ENCODE data around the gene ZNF827. TPM values are rescaled to one million over a fixed set of nuclear protein-coding genes. Genes with fewer than 3 reads are reported as not detected.

The ZNF827 gene
- total and polyA plus RNA-seq, 8 donors, result 3.8 to 13.8 (median 5.1) TPM

GRCh38 chr4:145934434-145935047 lies 4.1 kb downstream of the ZNF827 start:
- ATAC-seq (no peak), FAIRE-seq (no peak), DNase-seq (no peak)
- Histone ChIP-seq H3K27me3 (no peaks in the 10 kb centered on the region), H3K36me3 (no peaks in the 10 kb centered on the region), H3K4me3 (no peak overlapping the region), H3K27ac (peak overlapping the region in 1 of 4 donors; percentile 89), H3K9me3 (no peaks in the 10 kb centered on the region), H3K4me1 (peaks cover 0 to 11% (median 11%) of the 10 kb centered on the region in 3 donors)
- intact Hi-C loops (cut with DNase I), result no loop called here
- no peak for TF ChIP-seq CTCF (IDR thresholded peaks at IDR 0.05)
- 66 to 74% methylated on average over 3 of the region's 3 CpGs for WGBS, 2 donors

- ATAC-seq, result no peak
- WGBS, 2 donors, result 62 to 73% methylated on average over 2 of the region's 2 CpGs
- intact Hi-C loops (cut with DNase I), result no loop called here
Measured at GRCh38 chr4:145933134-145933533, 5.5 kb downstream of the ZNF827 start.

GRCh38 chr4:145931403-145931802 lies 7.2 kb downstream of the ZNF827 start:
- H3K9me3 ChIP-seq, result no peaks in the 10 kb centered on the region
- intact Hi-C loops (cut with DNase I), result no loop called here

More at GRCh38 chr4:145933134-145933533, 5.5 kb downstream of the ZNF827 start:
- no peak overlapping the region for H3K4me3 ChIP-seq
- H3K4me1 ChIP-seq, result peaks cover 0 to 11% (median 6%) of the 10 kb centered on the region in 3 donors
- no peaks in the 10 kb centered on the region for H3K27me3 ChIP-seq
- TF ChIP-seq CTCF (IDR thresholded peaks at IDR 0.05), result no peak
- DNase-seq (no peak), FAIRE-seq (no peak)
- H3K9me3 ChIP-seq, result no peaks in the 10 kb centered on the region
- no peak overlapping the region for H3K27ac ChIP-seq
- H3K36me3 ChIP-seq, result no peaks in the 10 kb centered on the region

GRCh38 chr4:145930592-145930991 lies 8.0 kb downstream of the ZNF827 start:
- Histone ChIP-seq H3K9me3 (no peaks in the 10 kb centered on the region), H3K36me3 (no peaks in the 10 kb centered on the region), H3K4me1 (peaks cover 0 to 11% (median 6%) of the 10 kb centered on the region in 3 donors), H3K27me3 (no peaks in the 10 kb centered on the region), H3K27ac (no peak overlapping the region), H3K4me3 (no peak overlapping the region)
- no peak for DNase-seq
- intact Hi-C loops (cut with DNase I), result no loop called here
- 86 to 87% methylated on average over 8 of the region's 8 CpGs for WGBS, 2 donors
- no peak for ATAC-seq
- FAIRE-seq, result no peak
- no peak for TF ChIP-seq CTCF (IDR thresholded peaks at IDR 0.05)

More at GRCh38 chr4:145931403-145931802, 7.2 kb downstream of the ZNF827 start:
- H3K4me3 ChIP-seq, result no peak overlapping the region
- no peak for DNase-seq
- no peak for ATAC-seq
- no peak for FAIRE-seq
- no peak for TF ChIP-seq CTCF (IDR thresholded peaks at IDR 0.05)
- no peak overlapping the region for H3K27ac ChIP-seq
- no peaks in the 10 kb centered on the region for H3K36me3 ChIP-seq
- peaks cover 0 to 11% (median 6%) of the 10 kb centered on the region in 3 donors for H3K4me1 ChIP-seq
- 85 to 86% methylated on average over 2 of the region's 2 CpGs for WGBS, 2 donors
- H3K27me3 ChIP-seq, result no peaks in the 10 kb centered on the region

GRCh38 chr4:145929415-145930178 lies 9.0 kb downstream of the ZNF827 start:
- Histone ChIP-seq H3K27ac (no peak overlapping the region), H3K9me3 (no peaks in the 10 kb centered on the region), H3K36me3 (no peaks in the 10 kb centered on the region), H3K4me1 (peaks cover 0 to 4% (median 3%) of the 10 kb centered on the region in 3 donors), H3K27me3 (no peaks in the 10 kb centered on the region), H3K4me3 (no peak overlapping the region)
- DNase-seq (no peak), FAIRE-seq (no peak), ATAC-seq (peak in 1 of 4 donors; percentile 43)
- 27 to 40% methylated on average over 2 of the region's 2 CpGs for WGBS, 2 donors
- TF ChIP-seq CTCF (IDR thresholded peaks at IDR 0.05), result no peak
- intact Hi-C loops (cut with DNase I), result no loop called here
